Transverse colon (tissue), 4 donors: ENCODE measurements around the gene GLIS1.

ENCODE experiments used
- CTCF ChIP-seq, 5 experiments: fragments of 200-600 bp in 3 of 5; fragments of 450-650 bp in 2 of 5; sonication (generic) in 3 of 5; IDR thresholded peaks; 1 replicate in 2 of 5; 2 replicates in 3 of 5; pipeline ENCODE4 v1.5.1; 2016 to 2017; ENCODE audit warnings: antibody characterized with exemption in 5 of 5, inconsistent platforms in 3 of 5, mild to moderate bottlenecking in 2 of 5, moderate library complexity in 1 of 5
- POLR2A ChIP-seq: fragments of 450-650 bp; IDR thresholded peaks from one replicate; pipeline ENCODE4 v1.6.1; 2016; ENCODE audit warnings: antibody characterized with exemption, mild to moderate bottlenecking, moderate library complexity
- POLR2AphosphoS5 ChIP-seq, 3 donors: sonication (generic); formaldehyde crosslinking; IDR thresholded peaks; one replicate each; pipeline ENCODE4 v1.6.1; 2016; ENCODE audit warnings: antibody characterized with exemption in 3 of 3

- TF ChIP-seq CTCF (IDR thresholded peaks at IDR 0.05) (no peak), POLR2AphosphoS5 (IDR thresholded peaks at IDR 0.05) (no peak), POLR2A (no peak)
Measured at GRCh38 chr1:53507116-53507820, 231.7 kb downstream of the GLIS1 start.
